Measurements from ENCODE around the gene CDH22.

DNA sequence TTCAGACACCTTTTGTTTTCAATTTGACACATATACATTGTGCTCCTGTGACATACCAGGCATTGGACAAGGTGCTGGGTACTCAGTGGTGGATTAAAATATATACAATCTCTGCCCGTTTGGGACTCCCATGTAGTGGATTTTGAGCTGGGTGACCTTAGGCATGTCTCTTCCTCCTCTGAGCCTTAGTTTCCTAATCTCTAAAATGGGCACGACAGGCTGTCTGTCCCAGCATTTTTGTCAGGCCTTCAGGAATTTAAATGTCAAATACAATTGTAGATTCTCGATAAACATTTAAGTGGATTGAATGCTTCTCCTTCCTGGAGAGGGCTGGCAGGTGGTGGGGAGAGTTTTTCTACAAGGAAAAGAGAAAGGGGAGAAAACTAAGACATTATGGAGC lies 22.6 kb downstream of the CDH22 start:
- TF ChIP-seq TAF1 (IDR thresholded peaks at IDR 0.05; ENCODE audit: low read depth) = no peak
- TF ChIP-seq RAD21 (IDR thresholded peaks at IDR 0.05; ENCODE audit: low read depth) = no peak
- no peak for TF ChIP-seq EP300 (IDR thresholded peaks at IDR 0.05; ENCODE audit: borderline replicate concordance)
